GM23338 (cell line): ENCODE results near the gene MEGF10. TPM values are rescaled to one million over a fixed set of nuclear protein-coding genes. Genes with fewer than 3 reads are reported as not detected.

Source experiments
- ATAC-seq: fragments of 200-7000 bp; cut with Tn5 transposase; 3 replicates; pipeline ENCODE4 v1.9.1; 2020
- DNase-seq: peaks from one replicate; pipeline ENCODE4 v3.0.0-alpha.2; 2015; ENCODE audit warnings: low spot score
- H2AFZ ChIP-seq: fragments of 200-600 bp; sonication (generic); 2 replicates; pipeline ENCODE4 v1.8.0; 2016; ENCODE audit warnings: antibody characterized with exemption, mild to moderate bottlenecking, moderate library complexity
- H3F3A ChIP-seq: fragments of 200-600 bp; sonication (generic); replicated peaks from 2 replicates; pipeline ENCODE4 v1.8.0; 2017; ENCODE audit warnings: antibody characterized with exemption, mixed run types, low read depth
- H3K27ac ChIP-seq: fragments of 200-600 bp; sonication (generic); 2 replicates; pipeline ENCODE4 v1.6.1; 2016; ENCODE audit warnings: low read depth
- H3K27me3 ChIP-seq: fragments of 200-600 bp; sonication (generic); 2 replicates; pipeline ENCODE4 v1.8.0; 2016; ENCODE audit warnings: mild to moderate bottlenecking, mixed run types, moderate library complexity; ENCODE audit not compliant: insufficient read depth
- H3K36me3 ChIP-seq: fragments of 200-600 bp; sonication (generic); 2 replicates; pipeline ENCODE4 v1.8.0; 2016; ENCODE audit warnings: mild to moderate bottlenecking; ENCODE audit not compliant: insufficient read depth
- H3K4me1 ChIP-seq: fragments of 200-600 bp; sonication (generic); 2 replicates; pipeline ENCODE4 v1.8.0; 2016; ENCODE audit warnings: mild to moderate bottlenecking, moderate library complexity; ENCODE audit not compliant: insufficient read depth
- H3K4me2 ChIP-seq: fragments of 200-600 bp; sonication (generic); 2 replicates; pipeline ENCODE4 v1.7.1; 2017; ENCODE audit warnings: mixed run types
- H3K4me3 ChIP-seq: fragments of 200-600 bp; sonication (generic); 2 replicates; pipeline ENCODE4 v1.6.1; 2016; ENCODE audit warnings: mixed run types
- H3K79me2 ChIP-seq: fragments of 200-600 bp; sonication (generic); replicated peaks from 2 replicates; pipeline ENCODE4 v1.8.0; 2017; ENCODE audit warnings: mild to moderate bottlenecking; ENCODE audit not compliant: insufficient read depth
- H3K9me2 ChIP-seq: fragments of 200-600 bp; sonication (generic); 2 replicates; pipeline ENCODE4 v1.8.0; 2017; ENCODE audit not compliant: insufficient read depth
- H4K20me1 ChIP-seq: fragments of 200-600 bp; sonication (generic); replicated peaks from 2 replicates; pipeline ENCODE4 v1.8.0; 2017; ENCODE audit warnings: mild to moderate bottlenecking; ENCODE audit not compliant: insufficient read depth
- H3K27ac Mint-ChIP-seq: 2 replicates; pipeline ENCODE4 v1.8.0; 2020; ENCODE audit warnings: inconsistent platforms, mild to moderate bottlenecking, moderate library complexity, mixed read lengths
- H3K27me3 Mint-ChIP-seq: 3 replicates; pipeline ENCODE4 v1.8.0; 2022; ENCODE audit warnings: low read depth, mild to moderate bottlenecking, moderate library complexity, mixed read lengths, inconsistent platforms; ENCODE audit not compliant: insufficient read depth, poor library complexity
- H3K36me3 Mint-ChIP-seq: 3 replicates; pipeline ENCODE4 v1.8.0; 2021; ENCODE audit warnings: low read depth, mild to moderate bottlenecking, inconsistent platforms, moderate library complexity, mixed read lengths
- H3K4me1 Mint-ChIP-seq: 3 replicates; pipeline ENCODE4 v1.8.0; 2020; ENCODE audit warnings: mild to moderate bottlenecking, inconsistent platforms, mixed read lengths
- H3K4me3 Mint-ChIP-seq: 3 replicates; pipeline ENCODE4 v1.8.0; 2021; ENCODE audit warnings: moderate library complexity, mild to moderate bottlenecking, inconsistent platforms, mixed read lengths
- H3K9me3 Mint-ChIP-seq: 3 replicates; pipeline ENCODE4 v1.8.0; 2020; ENCODE audit warnings: moderate library complexity, mild to moderate bottlenecking, inconsistent platforms, mixed read lengths
- CREB1 ChIP-seq: fragments of 250-450 bp; sonication (Bioruptor Pico); IDR thresholded peaks from 2 replicates; pipeline ENCODE4 v1.5.0; 2020; ENCODE audit warnings: low read depth, mild to moderate bottlenecking, moderate library complexity
- EZH2 ChIP-seq: fragments of 200-600 bp; sonication (generic); IDR thresholded peaks from one replicate; pipeline ENCODE4 v1.8.0; 2017; ENCODE audit warnings: antibody characterized with exemption, mild to moderate bottlenecking, low read depth; ENCODE audit not compliant: unreplicated experiment
- EZH2phosphoT487 ChIP-seq: fragments of 200-600 bp; sonication (generic); IDR thresholded peaks from one replicate; pipeline ENCODE4 v1.8.1; 2018; ENCODE audit warnings: antibody characterized with exemption; ENCODE audit not compliant: unreplicated experiment
- JUNB ChIP-seq: IDR thresholded peaks from one replicate; pipeline ENCODE4 v1.6.1; 2016; ENCODE audit warnings: antibody characterized with exemption; ENCODE audit not compliant: unreplicated experiment
- NANOG ChIP-seq: IDR thresholded peaks from 2 replicates; pipeline ENCODE4 v1.6.1; 2016; ENCODE audit warnings: antibody characterized with exemption, borderline replicate concordance
- ZNF331 ChIP-seq: fragments of 250-450 bp; sonication (Bioruptor Pico); IDR thresholded peaks from 2 replicates; pipeline ENCODE4 v1.5.0; 2020; ENCODE audit warnings: low read depth, mild to moderate bottlenecking, moderate library complexity
- polyA plus RNA-seq: library from polyadenylated mRNA; unstranded; fragments of >200 nt; fragmentation: Nextera tagmentation; extraction: Ambion mirVana; gene quantifications from 2 replicates; pipeline ENCODE4 v1.2.1, GENCODE V29; 2016
- total RNA-seq: library from RNA; depleted of rRNA; stranded (reverse); fragments of >200 nt; shearing (Covaris generic); gene quantifications from 2 replicates; pipeline ENCODE4 v1.2.3, GENCODE V29; 2014
- TF ChIP-seq, protein P1 (sequence below): IDR thresholded peaks from one replicate; pipeline ENCODE4 v1.6.1; 2018; ENCODE audit warnings: antibody characterized with exemption; ENCODE audit not compliant: unreplicated experiment
- TF ChIP-seq, protein P2 (sequence below), 2 experiments: fragments of 200-600 bp in 1 of 2; sonication (generic) in 1 of 2; conservative IDR thresholded peaks; 2 replicates each; pipeline versions ENCODE4 v1.5.1 to v1.6.1; 2016 to 2017; ENCODE audit warnings: antibody characterized with exemption in 2 of 2, low read depth in 2 of 2, mild to moderate bottlenecking in 2 of 2, moderate library complexity in 1 of 2
- TF ChIP-seq, protein P3 (sequence below): IDR thresholded peaks from 2 replicates; pipeline ENCODE4 v1.6.1; 2016; ENCODE audit warnings: antibody characterized with exemption

The MEGF10 gene
- total and polyA plus RNA-seq, 2 experiments from 2014 or later = 4.5 to 28.3 TPM

DNA sequence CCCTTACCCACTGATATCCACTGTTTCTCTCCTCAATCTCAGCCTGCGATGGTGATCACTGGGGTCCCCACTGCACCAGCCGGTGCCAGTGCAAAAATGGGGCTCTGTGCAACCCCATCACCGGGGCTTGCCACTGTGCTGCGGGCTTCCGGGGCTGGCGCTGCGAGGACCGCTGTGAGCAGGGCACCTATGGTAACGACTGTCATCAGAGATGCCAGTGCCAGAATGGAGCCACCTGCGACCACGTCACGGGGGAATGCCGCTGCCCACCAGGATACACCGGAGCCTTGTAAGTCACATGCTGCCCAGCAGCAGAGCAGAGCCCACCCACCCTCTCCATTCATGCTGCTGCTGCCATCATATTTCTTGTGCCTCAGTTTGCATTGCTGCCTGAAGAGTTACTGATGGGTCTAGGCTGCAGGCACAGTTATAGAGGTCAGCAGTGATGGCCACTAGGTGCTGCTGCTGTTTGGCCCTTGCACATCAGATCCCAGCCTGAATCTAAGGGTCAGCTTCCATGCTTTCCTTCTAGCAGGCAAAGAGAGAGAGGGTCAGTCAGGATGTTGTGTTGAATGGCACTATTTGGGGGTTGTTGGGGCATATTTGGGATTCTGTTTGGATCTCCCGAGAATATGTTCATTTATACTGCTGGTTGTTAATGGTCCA, 106.0 kb downstream of the MEGF10 start:
- DNase-seq (peak; percentile 30), ATAC-seq (peak; percentile 65)
- no peak overlapping the region for H3K27ac ChIP-seq
- no peaks in the 10 kb centered on the region for H3K79me2 ChIP-seq
- H4K20me1 ChIP-seq = no peaks in the 10 kb centered on the region
- no peaks in the 10 kb centered on the region for H3K9me2 ChIP-seq
- H3K27me3 Mint-ChIP-seq = no peaks in the 10 kb centered on the region
- H3K4me1 Mint-ChIP-seq = peaks cover 13% of the 10 kb centered on the region
- H3K27me3 ChIP-seq = no peaks in the 10 kb centered on the region
- H3K9me3 Mint-ChIP-seq = no peaks in the 10 kb centered on the region
- no peak overlapping the region for H3K4me3 Mint-ChIP-seq
- TF ChIP-seq EZH2phosphoT487 (no peak), EZH2 (no peak)
- TF ChIP-seq, protein P1, sequence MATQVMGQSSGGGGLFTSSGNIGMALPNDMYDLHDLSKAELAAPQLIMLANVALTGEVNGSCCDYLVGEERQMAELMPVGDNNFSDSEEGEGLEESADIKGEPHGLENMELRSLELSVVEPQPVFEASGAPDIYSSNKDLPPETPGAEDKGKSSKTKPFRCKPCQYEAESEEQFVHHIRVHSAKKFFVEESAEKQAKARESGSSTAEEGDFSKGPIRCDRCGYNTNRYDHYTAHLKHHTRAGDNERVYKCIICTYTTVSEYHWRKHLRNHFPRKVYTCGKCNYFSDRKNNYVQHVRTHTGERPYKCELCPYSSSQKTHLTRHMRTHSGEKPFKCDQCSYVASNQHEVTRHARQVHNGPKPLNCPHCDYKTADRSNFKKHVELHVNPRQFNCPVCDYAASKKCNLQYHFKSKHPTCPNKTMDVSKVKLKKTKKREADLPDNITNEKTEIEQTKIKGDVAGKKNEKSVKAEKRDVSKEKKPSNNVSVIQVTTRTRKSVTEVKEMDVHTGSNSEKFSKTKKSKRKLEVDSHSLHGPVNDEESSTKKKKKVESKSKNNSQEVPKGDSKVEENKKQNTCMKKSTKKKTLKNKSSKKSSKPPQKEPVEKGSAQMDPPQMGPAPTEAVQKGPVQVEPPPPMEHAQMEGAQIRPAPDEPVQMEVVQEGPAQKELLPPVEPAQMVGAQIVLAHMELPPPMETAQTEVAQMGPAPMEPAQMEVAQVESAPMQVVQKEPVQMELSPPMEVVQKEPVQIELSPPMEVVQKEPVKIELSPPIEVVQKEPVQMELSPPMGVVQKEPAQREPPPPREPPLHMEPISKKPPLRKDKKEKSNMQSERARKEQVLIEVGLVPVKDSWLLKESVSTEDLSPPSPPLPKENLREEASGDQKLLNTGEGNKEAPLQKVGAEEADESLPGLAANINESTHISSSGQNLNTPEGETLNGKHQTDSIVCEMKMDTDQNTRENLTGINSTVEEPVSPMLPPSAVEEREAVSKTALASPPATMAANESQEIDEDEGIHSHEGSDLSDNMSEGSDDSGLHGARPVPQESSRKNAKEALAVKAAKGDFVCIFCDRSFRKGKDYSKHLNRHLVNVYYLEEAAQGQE = no peak
- TF ChIP-seq, protein P2, sequence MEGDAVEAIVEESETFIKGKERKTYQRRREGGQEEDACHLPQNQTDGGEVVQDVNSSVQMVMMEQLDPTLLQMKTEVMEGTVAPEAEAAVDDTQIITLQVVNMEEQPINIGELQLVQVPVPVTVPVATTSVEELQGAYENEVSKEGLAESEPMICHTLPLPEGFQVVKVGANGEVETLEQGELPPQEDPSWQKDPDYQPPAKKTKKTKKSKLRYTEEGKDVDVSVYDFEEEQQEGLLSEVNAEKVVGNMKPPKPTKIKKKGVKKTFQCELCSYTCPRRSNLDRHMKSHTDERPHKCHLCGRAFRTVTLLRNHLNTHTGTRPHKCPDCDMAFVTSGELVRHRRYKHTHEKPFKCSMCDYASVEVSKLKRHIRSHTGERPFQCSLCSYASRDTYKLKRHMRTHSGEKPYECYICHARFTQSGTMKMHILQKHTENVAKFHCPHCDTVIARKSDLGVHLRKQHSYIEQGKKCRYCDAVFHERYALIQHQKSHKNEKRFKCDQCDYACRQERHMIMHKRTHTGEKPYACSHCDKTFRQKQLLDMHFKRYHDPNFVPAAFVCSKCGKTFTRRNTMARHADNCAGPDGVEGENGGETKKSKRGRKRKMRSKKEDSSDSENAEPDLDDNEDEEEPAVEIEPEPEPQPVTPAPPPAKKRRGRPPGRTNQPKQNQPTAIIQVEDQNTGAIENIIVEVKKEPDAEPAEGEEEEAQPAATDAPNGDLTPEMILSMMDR (conservative IDR thresholded peaks at IDR 0.05; ENCODE audit: low read depth in 2 of 2) = peak; percentile 28 to 58; a peak in 3 of 4 replicates
- no peak overlapping the region for H2AFZ ChIP-seq
- no peaks in the 10 kb centered on the region for H3K36me3 ChIP-seq
- H3K27ac Mint-ChIP-seq = no peak overlapping the region
- H3K36me3 Mint-ChIP-seq = peaks cover 9% of the 10 kb centered on the region; the same call in 2 of the 3 replicates
- no peaks in the 10 kb centered on the region for H3F3A ChIP-seq
- peaks cover 4% of the 10 kb centered on the region; the same call in 1 of the 2 replicates for H3K4me1 ChIP-seq
- no peak overlapping the region for H3K4me3 ChIP-seq
- H3K4me2 ChIP-seq = no peak overlapping the region

DNA sequence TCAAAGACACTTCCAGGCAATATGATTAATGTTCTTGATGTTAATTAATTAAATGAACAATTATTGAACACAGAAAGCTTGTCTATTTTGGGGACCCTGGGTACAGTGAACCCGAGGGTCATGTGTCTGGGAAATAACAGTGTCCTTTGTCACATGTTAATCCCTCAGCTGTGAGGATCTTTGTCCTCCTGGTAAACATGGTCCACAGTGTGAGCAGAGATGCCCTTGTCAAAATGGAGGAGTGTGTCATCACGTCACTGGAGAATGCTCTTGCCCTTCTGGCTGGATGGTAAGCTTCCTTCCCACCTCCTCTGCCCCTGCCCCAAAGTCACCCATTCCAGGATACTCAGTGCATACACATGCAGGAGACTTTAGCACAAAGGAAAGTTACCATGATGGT, 107.9 kb downstream of the MEGF10 start:
- peaks cover 13% of the 10 kb centered on the region for H3K4me1 Mint-ChIP-seq
- H3K27me3 ChIP-seq = no peaks in the 10 kb centered on the region
- no peaks in the 10 kb centered on the region for H3K79me2 ChIP-seq
- H3K9me2 ChIP-seq = no peaks in the 10 kb centered on the region
- no peak overlapping the region for H3K4me3 Mint-ChIP-seq
- H3K4me2 ChIP-seq = no peak overlapping the region
- H3K36me3 ChIP-seq = no peaks in the 10 kb centered on the region
- H3F3A ChIP-seq = no peaks in the 10 kb centered on the region
- no peaks in the 10 kb centered on the region for H3K27me3 Mint-ChIP-seq
- DNase-seq (no peak), ATAC-seq (no peak)
- no peaks in the 10 kb centered on the region for H3K9me3 Mint-ChIP-seq
- H3K36me3 Mint-ChIP-seq = peaks cover 15% of the 10 kb centered on the region
- no peak overlapping the region for H3K4me3 ChIP-seq
- H4K20me1 ChIP-seq = no peaks in the 10 kb centered on the region
- H3K27ac Mint-ChIP-seq = no peak overlapping the region
- H2AFZ ChIP-seq = no peak overlapping the region
- peaks cover 4% of the 10 kb centered on the region; the same call in 1 of the 2 replicates for H3K4me1 ChIP-seq
- H3K27ac ChIP-seq = no peak overlapping the region
- TF ChIP-seq CREB1 (CRISPR knock-in tag) (no peak), JUNB (no peak), ZNF331 (no peak), NANOG (no peak)
- TF ChIP-seq, protein P3, sequence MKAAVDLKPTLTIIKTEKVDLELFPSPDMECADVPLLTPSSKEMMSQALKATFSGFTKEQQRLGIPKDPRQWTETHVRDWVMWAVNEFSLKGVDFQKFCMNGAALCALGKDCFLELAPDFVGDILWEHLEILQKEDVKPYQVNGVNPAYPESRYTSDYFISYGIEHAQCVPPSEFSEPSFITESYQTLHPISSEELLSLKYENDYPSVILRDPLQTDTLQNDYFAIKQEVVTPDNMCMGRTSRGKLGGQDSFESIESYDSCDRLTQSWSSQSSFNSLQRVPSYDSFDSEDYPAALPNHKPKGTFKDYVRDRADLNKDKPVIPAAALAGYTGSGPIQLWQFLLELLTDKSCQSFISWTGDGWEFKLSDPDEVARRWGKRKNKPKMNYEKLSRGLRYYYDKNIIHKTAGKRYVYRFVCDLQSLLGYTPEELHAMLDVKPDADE = no peak
- TF ChIP-seq, protein P1 = no peak
